GM21786 (cell line): ENCODE results near the gene MBTPS1.

Experiments
- ATAC-seq: cut with Tn5 transposase; IDR thresholded peaks from one replicate; pipeline ENCODE4 v1.9.1; 2021; ENCODE audit not compliant: unreplicated experiment

Gene MBTPS1

GRCh38 chr16:84055366-84055765 lies 61.4 kb downstream of the MBTPS1 start:
- ATAC-seq: no peak

- ATAC-seq: no peak
These were observed 61.8 kb downstream of the MBTPS1 start for GRCh38 chr16:84054916-84055315.

GRCh38 chr16:84054271-84054670 lies 62.5 kb downstream of the MBTPS1 start:
- ATAC-seq: no peak

GRCh38 chr16:84053237-84053636 lies 63.5 kb downstream of the MBTPS1 start:
- no peak for ATAC-seq

- no peak for ATAC-seq
These were observed 64.6 kb downstream of the MBTPS1 start for GRCh38 chr16:84052071-84052622.

GRCh38 chr16:84050316-84050715 lies 66.4 kb downstream of the MBTPS1 start:
- no peak for ATAC-seq

GRCh38 chr16:84049403-84050060 lies 67.2 kb downstream of the MBTPS1 start:
- ATAC-seq: no peak

- no peak for ATAC-seq
These were observed 67.9 kb downstream of the MBTPS1 start for GRCh38 chr16:84048871-84049270.

- no peak for ATAC-seq
These were observed 68.5 kb downstream of the MBTPS1 start for GRCh38 chr16:84048270-84048669.

GRCh38 chr16:84047626-84048025 lies 69.1 kb downstream of the MBTPS1 start:
- ATAC-seq: no peak

GRCh38 chr16:84047206-84047605 lies 69.5 kb downstream of the MBTPS1 start:
- ATAC-seq: no peak

- no peak for ATAC-seq
These were observed 70.8 kb downstream of the MBTPS1 start for GRCh38 chr16:84045818-84046470.

GRCh38 chr16:84045001-84045817 lies 71.5 kb downstream of the MBTPS1 start:
- no peak for ATAC-seq

- no peak for ATAC-seq
These were observed 72.6 kb downstream of the MBTPS1 start for GRCh38 chr16:84044118-84044488.

GRCh38 chr16:84043486-84044117 lies 73.1 kb downstream of the MBTPS1 start:
- ATAC-seq: no peak

- no peak for ATAC-seq
These were observed 73.8 kb downstream of the MBTPS1 start for GRCh38 chr16:84042879-84043485.

- no peak for ATAC-seq
These were observed 74.3 kb downstream of the MBTPS1 start, which contains the start of gene SLC38A8 for GRCh38 chr16:84042308-84042878. TSS of gene SLC38A8 (minus strand) at chr16:84042795. CDS start at chr16:84042157, 638 bp downstream.

GRCh38 chr16:84041881-84042280 lies 74.9 kb downstream of the MBTPS1 start:
- no peak for ATAC-seq

GRCh38 chr16:84040823-84041820 lies 75.6 kb downstream of the MBTPS1 start:
- no peak for ATAC-seq
